Occipital lobe (tissue), 2 donors: Measurements from ENCODE around the gene APEH. TPM values are rescaled to one million over a fixed set of nuclear protein-coding genes. Genes with fewer than 3 reads are reported as not detected.

Experiments
- DNase-seq: peaks from one replicate; lab custom pipeline; 2025; lab: John Stamatoyannopoulos, UW
- total RNA-seq: library from RNA; depleted of rRNA; stranded (reverse); fragments of >200 nt; gene quantifications from one replicate; pipeline ENCODE4 v1.2.3, GENCODE V29; 2014

The APEH gene
- total RNA-seq, 1 donor from 2014 or later = 65.4 TPM

DNA sequence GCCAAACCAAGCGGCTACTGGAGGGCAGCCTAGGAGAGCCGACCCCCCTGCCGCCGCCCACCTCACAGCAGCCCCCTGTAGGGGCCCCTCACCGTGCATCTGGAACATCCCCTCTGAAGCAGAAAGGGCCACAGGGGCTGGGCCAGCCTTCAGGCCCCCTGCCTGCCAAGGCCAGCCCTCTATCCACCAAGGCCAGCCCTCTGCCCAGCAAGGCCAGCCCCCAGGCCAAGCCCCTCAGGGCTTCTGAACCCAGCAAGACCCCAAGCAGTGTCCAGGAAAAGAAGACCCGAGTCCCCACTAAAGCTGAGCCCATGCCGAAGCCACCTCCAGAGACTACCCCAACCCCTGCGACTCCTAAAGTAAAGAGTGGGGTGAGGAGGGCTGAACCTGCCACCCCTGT is 23.5 kb upstream of the APEH start:
- DNase-seq = no peak

GRCh38 chr3:49652218-49652902 is 21.8 kb upstream of the APEH start:
- DNase-seq = no peak

DNA sequence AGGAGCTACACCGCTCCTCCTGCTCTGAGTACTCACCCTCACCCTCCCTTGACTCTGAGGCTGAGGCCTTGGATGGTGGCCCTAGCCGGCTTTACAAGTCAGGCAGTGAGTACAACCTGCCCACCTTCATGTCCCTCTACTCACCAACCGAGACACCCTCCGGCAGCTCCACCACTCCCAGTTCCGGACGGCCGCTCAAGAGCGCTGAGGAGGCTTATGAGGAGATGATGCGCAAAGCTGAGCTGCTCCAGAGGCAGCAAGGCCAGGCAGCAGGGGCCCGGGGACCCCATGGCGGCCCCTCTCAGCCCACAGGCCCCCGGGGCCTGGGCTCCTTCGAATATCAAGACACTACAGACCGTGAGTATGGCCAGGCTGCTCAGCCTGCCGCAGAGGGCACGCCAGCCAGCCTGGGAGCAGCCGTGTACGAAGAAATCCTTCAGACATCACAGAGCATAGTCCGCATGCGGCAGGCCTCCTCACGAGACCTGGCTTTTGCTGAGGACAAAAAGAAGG is 21.2 kb upstream of the APEH start:
- DNase-seq = no peak

- no peak for DNase-seq
Measured at GRCh38 chr3:49653621-49654020, 20.5 kb upstream of the APEH start.

DNA sequence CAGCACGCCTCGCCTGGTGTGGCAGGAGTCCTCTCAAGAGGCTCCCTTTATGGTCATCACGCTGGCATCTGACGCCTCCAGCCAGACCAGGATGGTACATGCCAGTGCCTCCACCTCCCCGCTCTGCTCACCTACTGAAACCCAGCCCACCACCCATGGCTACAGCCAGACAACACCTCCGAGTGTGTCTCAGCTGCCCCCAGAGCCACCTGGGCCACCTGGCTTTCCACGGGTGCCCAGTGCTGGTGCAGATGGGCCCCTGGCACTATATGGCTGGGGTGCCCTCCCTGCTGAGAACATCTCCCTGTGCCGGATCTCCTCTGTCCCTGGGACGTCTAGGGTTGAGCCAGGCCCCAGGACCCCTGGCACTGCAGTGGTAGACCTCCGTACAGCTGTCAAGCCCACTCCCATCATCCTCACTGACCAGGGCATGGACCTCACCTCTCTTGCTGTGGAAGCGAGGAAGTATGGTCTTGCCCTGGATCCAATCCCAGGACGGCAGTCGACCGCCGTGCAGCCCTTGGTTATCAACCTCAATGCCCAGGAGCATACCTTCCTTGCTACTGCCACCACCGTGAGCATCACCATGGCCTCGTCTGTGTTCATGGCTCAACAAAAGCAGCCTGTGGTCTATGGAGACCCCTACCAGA is 19.9 kb upstream of the APEH start:
- DNase-seq = no peak

DNA sequence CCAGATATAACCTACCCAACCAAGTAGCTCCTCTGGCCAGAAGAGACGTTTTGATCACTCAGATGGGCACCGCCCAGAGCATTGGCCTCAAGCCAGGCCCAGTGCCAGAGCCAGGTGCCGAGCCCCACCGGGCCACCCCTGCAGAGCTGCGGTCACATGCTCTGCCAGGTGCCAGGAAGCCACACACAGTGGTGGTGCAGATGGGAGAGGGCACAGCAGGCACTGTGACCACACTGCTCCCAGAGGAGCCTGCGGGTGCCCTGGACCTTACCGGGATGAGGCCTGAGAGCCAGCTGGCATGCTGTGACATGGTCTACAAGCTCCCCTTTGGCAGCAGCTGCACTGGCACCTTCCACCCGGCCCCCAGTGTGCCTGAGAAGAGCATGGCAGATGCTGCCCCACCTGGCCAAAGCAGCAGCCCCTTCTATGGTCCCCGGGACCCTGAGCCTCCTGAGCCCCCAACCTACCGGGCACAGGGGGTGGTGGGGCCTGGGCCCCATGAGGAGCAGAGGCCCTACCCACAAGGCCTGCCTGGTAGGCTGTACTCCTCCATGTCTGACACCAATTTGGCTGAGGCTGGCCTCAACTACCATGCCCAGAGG is 19.1 kb upstream of the APEH start:
- no peak for DNase-seq

GRCh38 chr3:49655731-49656285 is 18.3 kb upstream of the APEH start:
- no peak for DNase-seq

GRCh38 chr3:49656541-49657112 is 17.5 kb upstream of the APEH start:
- DNase-seq = no peak

GRCh38 chr3:49657208-49657915 is 16.8 kb upstream of the APEH start:
- no peak for DNase-seq

GRCh38 chr3:49658711-49659110 is 15.4 kb upstream of the APEH start:
- DNase-seq = no peak

GRCh38 chr3:49659756-49660155 is 14.4 kb upstream of the APEH start:
- no peak for DNase-seq

DNA sequence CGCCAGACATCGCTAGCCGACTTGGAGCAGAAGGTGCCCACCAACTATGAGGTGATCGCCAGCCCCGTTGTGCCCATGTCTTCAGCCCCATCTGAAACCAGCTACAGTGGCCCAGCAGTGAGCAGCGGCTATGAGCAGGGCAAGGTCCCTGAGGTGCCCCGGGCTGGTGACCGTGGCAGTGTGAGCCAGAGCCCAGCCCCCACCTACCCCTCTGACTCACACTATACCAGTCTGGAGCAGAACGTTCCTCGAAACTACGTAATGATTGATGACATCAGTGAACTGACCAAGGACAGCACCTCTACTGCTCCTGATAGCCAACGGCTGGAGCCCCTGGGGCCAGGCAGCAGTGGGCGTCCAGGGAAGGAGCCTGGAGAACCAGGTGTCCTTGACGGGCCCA is 12.9 kb upstream of the APEH start:
- no peak for DNase-seq

DNA sequence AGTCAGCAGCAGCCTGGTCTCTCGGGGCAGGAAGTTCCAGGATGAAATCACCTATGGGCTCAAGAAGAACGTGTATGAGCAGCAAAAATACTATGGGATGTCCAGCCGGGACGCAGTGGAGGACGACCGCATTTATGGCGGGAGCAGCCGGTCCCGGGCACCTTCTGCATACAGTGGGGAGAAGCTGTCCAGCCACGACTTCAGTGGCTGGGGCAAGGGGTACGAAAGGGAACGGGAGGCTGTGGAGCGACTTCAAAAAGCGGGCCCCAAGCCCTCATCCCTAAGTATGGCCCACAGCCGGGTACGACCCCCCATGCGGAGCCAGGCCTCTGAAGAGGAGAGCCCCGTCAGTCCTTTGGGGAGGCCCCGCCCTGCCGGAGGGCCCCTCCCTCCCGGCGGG is 12.1 kb upstream of the APEH start:
- no peak for DNase-seq

GRCh38 chr3:49662720-49663413 is 11.3 kb upstream of the APEH start:
- no peak for DNase-seq

- DNase-seq = no peak
Measured at GRCh38 chr3:49663831-49664230, 10.3 kb upstream of the APEH start.

- no peak for DNase-seq
Measured at GRCh38 chr3:49664300-49664699, 9.9 kb upstream of the APEH start.

GRCh38 chr3:49665822-49666519 is 8.2 kb upstream of the APEH start:
- no peak for DNase-seq

GRCh38 chr3:49666592-49666991 is 7.6 kb upstream of the APEH start:
- DNase-seq = no peak

DNA sequence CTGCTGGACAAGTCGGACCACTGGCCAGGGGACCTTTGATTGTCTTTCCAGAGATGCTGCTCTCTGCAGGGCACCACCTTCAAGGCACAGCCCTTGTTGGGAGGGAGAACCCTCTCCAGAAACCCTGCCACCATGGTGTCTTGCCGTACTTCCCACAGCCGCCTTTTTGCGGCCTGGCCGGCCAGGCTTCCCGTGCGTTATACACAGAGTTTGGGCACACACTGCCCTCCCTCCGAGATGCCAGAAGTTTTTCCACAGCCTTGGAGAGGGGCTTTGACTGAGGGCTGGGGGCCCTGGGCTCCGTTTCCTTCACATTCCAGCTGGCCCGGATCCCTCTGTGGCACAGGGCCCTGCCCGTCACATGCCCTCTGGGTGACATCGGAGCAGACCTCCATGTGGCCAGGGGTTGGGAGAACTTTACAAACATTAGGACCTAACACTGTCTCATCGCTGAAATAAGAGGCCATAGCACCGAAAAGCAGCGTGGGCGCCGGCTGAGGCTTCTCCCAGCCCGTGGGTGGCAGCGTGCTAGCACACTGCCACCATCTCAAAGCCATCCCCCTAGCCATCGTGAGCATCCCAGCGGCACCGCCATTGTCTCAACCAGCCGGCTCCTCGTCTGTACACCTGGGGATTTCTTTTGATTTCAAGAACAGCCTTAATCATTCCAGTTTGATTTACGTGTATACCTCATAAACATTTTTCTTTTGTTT is 6.3 kb upstream of the APEH start:
- DNase-seq = peak; percentile 21

GRCh38 chr3:49668414-49668797 is 5.7 kb upstream of the APEH start:
- no peak for DNase-seq
